Esophagus muscularis mucosa (tissue), 4 donors: ENCODE data around the gene ATP5MC2. TPM values are rescaled to one million over a fixed set of nuclear protein-coding genes. Genes with fewer than 3 reads are reported as not detected.

Experiments
- DNase-seq: peaks from one replicate; pipeline ENCODE4 v3.0.0-alpha.2; 2017; ENCODE audit errors: extremely low spot score
- H3K27ac ChIP-seq, 4 donors: fragments of 200-600 bp; sonication (generic); replicated peaks in 1 of 4; 1 replicate in 3 of 4; 2 replicates in 1 of 4; pipeline ENCODE4 v1.5.1; 2016 to 2019; ENCODE audit warnings: mild to moderate bottlenecking in 1 of 4
- H3K27me3 ChIP-seq, 4 donors: fragments of 200-600 bp; sonication (generic); one replicate each; pipeline versions ENCODE4 v1.5.1 to v1.6.0; 2016 to 2019
- H3K36me3 ChIP-seq, 4 donors: fragments of 200-600 bp; sonication (generic); one replicate each; pipeline ENCODE4 v1.5.1; 2016 to 2019
- H3K4me1 ChIP-seq, 4 donors: fragments of 200-600 bp; sonication (generic); one replicate each; pipeline ENCODE4 v1.5.1; 2016 to 2019
- H3K4me3 ChIP-seq, 4 donors: fragments of 200-600 bp; sonication (generic); 1 replicate in 2 of 4; 2 replicates in 2 of 4; pipeline ENCODE4 v1.5.1; 2016 to 2019; ENCODE audit warnings: mild to moderate bottlenecking in 4 of 4, moderate library complexity in 1 of 4
- H3K9me3 ChIP-seq, 4 donors: fragments of 200-600 bp; sonication (generic); 1 replicate in 3 of 4; 2 replicates in 1 of 4; pipeline ENCODE4 v1.5.1; 2016 to 2019
- CTCF ChIP-seq, 3 experiments: fragments of 200-600 bp in 2 of 3; fragments of 450-650 bp in 1 of 3; sonication (generic) in 2 of 3; IDR thresholded peaks; one replicate each; pipeline ENCODE4 v1.5.1; 2017 to 2019; ENCODE audit warnings: antibody characterized with exemption in 3 of 3, mild to moderate bottlenecking in 2 of 3, moderate library complexity in 1 of 3
- EP300 ChIP-seq: sonication (generic); formaldehyde crosslinking; IDR thresholded peaks from one replicate; pipeline ENCODE4 v1.6.1; 2017; ENCODE audit warnings: antibody characterized with exemption
- POLR2A ChIP-seq: fragments of 450-650 bp; IDR thresholded peaks from one replicate; pipeline ENCODE4 v1.6.1; 2017; ENCODE audit warnings: antibody characterized with exemption, moderate library complexity, mild to moderate bottlenecking, low read depth
- POLR2AphosphoS5 ChIP-seq, 2 donors: sonication (generic); formaldehyde crosslinking; IDR thresholded peaks; one replicate each; pipeline ENCODE4 v1.6.1; 2017; ENCODE audit warnings: antibody characterized with exemption in 2 of 2
- WGBS: methylation state at CpG from one replicate; pipeline ENCODE4 v1.1.5; 2018; 5-methylcytosine and 5-hydroxymethylcytosine counted together
- intact Hi-C: fragments of 100-400 bp; cut with DNase I; formaldehyde crosslinking; loops from one replicate; pipeline ENCODE4 v1.15.1; 2023
- total RNA-seq, 4 donors: library from RNA; depleted of rRNA; stranded (reverse); fragments of >200 nt; gene quantifications; one replicate each; pipeline versions ENCODE4 v1.1.0 to v1.2.1, GENCODE V29; 2016

Gene ATP5MC2
- total RNA-seq, 4 donors from 2014 or later, result 204 to 266 (median 235) TPM

- intact Hi-C loops, result no loop called here
- H3K36me3 ChIP-seq, result peaks cover 30 to 41% (median 33%) of the 10 kb centered on the region in 4 donors
- no peak for DNase-seq
These were observed 33.8 kb upstream of the ATP5MC2 start for GRCh38 chr12:53709671-53710070.

GRCh38 chr12:53706080-53706479, 30.2 kb upstream of the ATP5MC2 start:
- H3K4me1 ChIP-seq, result no peaks in the 10 kb centered on the region
- intact Hi-C loops, result no loop called here
- 57% methylated on average over 1 of the region's 1 CpG for WGBS
- peaks cover 0 to 62% (median 18%) of the 10 kb centered on the region in 4 donors for H3K27me3 ChIP-seq
- no peak overlapping the region for H3K27ac ChIP-seq
- H3K36me3 ChIP-seq, result peaks cover 0 to 5% (median 0%) of the 10 kb centered on the region in 4 donors
- H3K9me3 ChIP-seq, result no peaks in the 10 kb centered on the region
- no peak for DNase-seq
- no peak overlapping the region for H3K4me3 ChIP-seq
- TF ChIP-seq POLR2A (no peak), POLR2AphosphoS5 (IDR thresholded peaks at IDR 0.05) (no peak), CTCF (IDR thresholded peaks at IDR 0.05) (no peak), EP300 (no peak)

More at GRCh38 chr12:53709671-53710070, 33.8 kb upstream of the ATP5MC2 start:
- Histone ChIP-seq H3K4me3 (no peak overlapping the region), H3K27ac (no peak overlapping the region), H3K9me3 (no peaks in the 10 kb centered on the region), H3K27me3 (peaks cover 0 to 28% (median 6%) of the 10 kb centered on the region in 4 donors), H3K4me1 (no peaks in the 10 kb centered on the region)
- 49% methylated on average over 4 of the region's 4 CpGs for WGBS
- TF ChIP-seq EP300, result no peak
- no peak for TF ChIP-seq POLR2AphosphoS5 (IDR thresholded peaks at IDR 0.05)
- TF ChIP-seq POLR2A, result no peak
- TF ChIP-seq CTCF (IDR thresholded peaks at IDR 0.05), result no peak

GRCh38 chr12:53703756-53704155, 27.9 kb upstream of the ATP5MC2 start:
- Histone ChIP-seq H3K4me1 (no peaks in the 10 kb centered on the region), H3K27me3 (peaks cover 0 to 84% (median 21%) of the 10 kb centered on the region in 4 donors), H3K27ac (no peak overlapping the region), H3K9me3 (no peaks in the 10 kb centered on the region), H3K4me3 (no peak overlapping the region), H3K36me3 (no peaks in the 10 kb centered on the region)
- intact Hi-C loops, result loop anchor here (2.0 kb wide), 1 partner anchor 39 kb away; no protein-coding TSS in a partner anchor
- 77% methylated on average over 4 of the region's 4 CpGs for WGBS
- no peak for DNase-seq
- no peak for TF ChIP-seq CTCF (IDR thresholded peaks at IDR 0.05)
- TF ChIP-seq POLR2A, result no peak
- no peak for TF ChIP-seq POLR2AphosphoS5 (IDR thresholded peaks at IDR 0.05)
- no peak for TF ChIP-seq EP300

- TF ChIP-seq POLR2A (no peak), EP300 (no peak), POLR2AphosphoS5 (IDR thresholded peaks at IDR 0.05) (no peak), CTCF (IDR thresholded peaks at IDR 0.05) (peak; percentile 89 to 91 (median 89))
- Histone ChIP-seq H3K4me1 (peaks cover 2 to 7% (median 4%) of the 10 kb centered on the region in 4 donors), H3K27ac (no peak overlapping the region), H3K4me3 (no peak overlapping the region), H3K9me3 (no peaks in the 10 kb centered on the region), H3K36me3 (no peaks in the 10 kb centered on the region), H3K27me3 (peaks cover under 1 to 96% (median 34%) of the 10 kb centered on the region in 4 donors)
- intact Hi-C loops, result loop anchor here (2.0 kb wide), 1 partner anchor 41 kb away; no protein-coding TSS in a partner anchor
- 9% methylated on average over 6 of the region's 8 CpGs for WGBS
- peak; percentile 95 for DNase-seq
These were observed 25.8 kb upstream of the ATP5MC2 start for GRCh38 chr12:53701518-53702264.
